Epithelial cell of esophagus (primary cell): ENCODE data around the gene NTNG1.

Source experiments
- DNase-seq: peaks from one replicate; pipeline ENCODE4 v3.0.0; 2010; ENCODE audit warnings: low read depth
- H3K4me3 ChIP-seq: 2 replicates; pipeline ENCODE4 v1.5.1; 2011; ENCODE audit warnings: mild to moderate bottlenecking, low read length, control low read depth
- TF ChIP-seq, protein P1 (sequence below): IDR thresholded peaks from 2 replicates; pipeline ENCODE4 v1.5.1; 2011; ENCODE audit warnings: low read depth, mild to moderate bottlenecking, low read length, control low read depth, inconsistent platforms; ENCODE audit not compliant: insufficient read depth; ENCODE audit errors: missing control alignments

The NTNG1 gene

DNA sequence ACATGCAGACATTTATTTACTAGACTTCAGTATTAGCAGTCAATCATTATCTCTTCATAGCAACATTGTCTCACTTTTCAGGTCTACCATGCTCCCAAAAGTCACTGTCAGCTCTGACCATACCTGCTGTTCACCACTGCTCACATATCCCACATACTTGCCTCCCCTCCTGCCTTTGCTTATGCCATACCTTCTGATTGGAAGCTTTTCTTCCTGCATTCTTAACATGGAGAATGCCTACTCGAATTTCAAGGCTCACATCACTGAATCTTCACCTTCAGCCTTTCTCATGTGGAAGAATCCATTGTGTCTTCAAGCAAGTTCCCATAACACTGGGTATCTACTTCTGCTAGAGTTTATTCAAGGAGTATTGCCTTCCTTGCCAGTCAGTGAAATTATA is 135.4 kb downstream of the NTNG1 start:
- no peak for DNase-seq
- TF ChIP-seq, protein P1, sequence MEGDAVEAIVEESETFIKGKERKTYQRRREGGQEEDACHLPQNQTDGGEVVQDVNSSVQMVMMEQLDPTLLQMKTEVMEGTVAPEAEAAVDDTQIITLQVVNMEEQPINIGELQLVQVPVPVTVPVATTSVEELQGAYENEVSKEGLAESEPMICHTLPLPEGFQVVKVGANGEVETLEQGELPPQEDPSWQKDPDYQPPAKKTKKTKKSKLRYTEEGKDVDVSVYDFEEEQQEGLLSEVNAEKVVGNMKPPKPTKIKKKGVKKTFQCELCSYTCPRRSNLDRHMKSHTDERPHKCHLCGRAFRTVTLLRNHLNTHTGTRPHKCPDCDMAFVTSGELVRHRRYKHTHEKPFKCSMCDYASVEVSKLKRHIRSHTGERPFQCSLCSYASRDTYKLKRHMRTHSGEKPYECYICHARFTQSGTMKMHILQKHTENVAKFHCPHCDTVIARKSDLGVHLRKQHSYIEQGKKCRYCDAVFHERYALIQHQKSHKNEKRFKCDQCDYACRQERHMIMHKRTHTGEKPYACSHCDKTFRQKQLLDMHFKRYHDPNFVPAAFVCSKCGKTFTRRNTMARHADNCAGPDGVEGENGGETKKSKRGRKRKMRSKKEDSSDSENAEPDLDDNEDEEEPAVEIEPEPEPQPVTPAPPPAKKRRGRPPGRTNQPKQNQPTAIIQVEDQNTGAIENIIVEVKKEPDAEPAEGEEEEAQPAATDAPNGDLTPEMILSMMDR, result no peak
- no peak overlapping the region for H3K4me3 ChIP-seq

DNA sequence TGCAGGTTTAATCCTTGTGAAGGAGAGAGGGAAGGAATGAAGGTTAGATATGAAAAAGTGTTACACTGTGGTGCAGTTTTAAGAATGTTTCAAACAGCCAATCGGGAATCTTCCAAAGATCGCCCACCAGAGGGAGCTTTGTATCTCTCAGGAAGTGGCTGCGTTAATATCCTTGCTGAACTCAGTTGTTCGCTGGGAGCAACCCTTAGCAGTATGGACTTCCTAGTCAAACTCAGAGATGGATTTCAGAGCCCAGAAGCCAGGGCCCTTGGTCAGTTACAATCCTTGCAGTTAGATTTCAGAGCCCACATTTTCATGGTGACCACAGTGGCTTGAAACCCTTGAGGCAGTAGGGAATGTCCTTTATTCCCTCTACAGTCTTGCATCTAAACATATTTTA is 136.2 kb downstream of the NTNG1 start:
- DNase-seq, result peak; percentile 64

GRCh38 chr1:107286125-107286524 is 145.3 kb downstream of the NTNG1 start:
- TF ChIP-seq, protein P1, result no peak
- H3K4me3 ChIP-seq, result no peak overlapping the region
- DNase-seq, result no peak

More for the DNA sequence above, 136.2 kb downstream of the NTNG1 start:
- H3K4me3 ChIP-seq, result no peak overlapping the region
- TF ChIP-seq, protein P1, result peak; percentile 69

DNA sequence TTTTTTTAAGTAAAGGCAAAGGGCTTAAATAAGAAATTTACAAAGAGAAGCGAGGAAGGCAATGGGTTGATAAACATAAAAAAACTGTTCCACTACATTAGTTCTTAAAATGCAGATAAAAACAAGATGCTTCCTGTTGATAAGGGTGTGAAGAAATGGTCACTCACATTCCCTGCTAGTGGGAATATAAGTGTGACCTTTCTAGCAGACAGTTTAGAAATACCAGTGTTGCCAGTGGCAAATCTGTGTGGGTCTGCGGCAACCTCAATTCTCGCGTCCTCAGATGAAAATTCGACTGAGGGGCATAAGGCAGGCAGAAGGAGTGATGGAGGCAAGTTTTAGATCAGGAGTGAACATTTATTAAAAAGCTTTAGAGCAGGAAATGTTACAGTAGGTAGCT is 151.1 kb downstream of the NTNG1 start:
- DNase-seq, result no peak
- TF ChIP-seq, protein P1, result no peak
- no peak overlapping the region for H3K4me3 ChIP-seq

DNA sequence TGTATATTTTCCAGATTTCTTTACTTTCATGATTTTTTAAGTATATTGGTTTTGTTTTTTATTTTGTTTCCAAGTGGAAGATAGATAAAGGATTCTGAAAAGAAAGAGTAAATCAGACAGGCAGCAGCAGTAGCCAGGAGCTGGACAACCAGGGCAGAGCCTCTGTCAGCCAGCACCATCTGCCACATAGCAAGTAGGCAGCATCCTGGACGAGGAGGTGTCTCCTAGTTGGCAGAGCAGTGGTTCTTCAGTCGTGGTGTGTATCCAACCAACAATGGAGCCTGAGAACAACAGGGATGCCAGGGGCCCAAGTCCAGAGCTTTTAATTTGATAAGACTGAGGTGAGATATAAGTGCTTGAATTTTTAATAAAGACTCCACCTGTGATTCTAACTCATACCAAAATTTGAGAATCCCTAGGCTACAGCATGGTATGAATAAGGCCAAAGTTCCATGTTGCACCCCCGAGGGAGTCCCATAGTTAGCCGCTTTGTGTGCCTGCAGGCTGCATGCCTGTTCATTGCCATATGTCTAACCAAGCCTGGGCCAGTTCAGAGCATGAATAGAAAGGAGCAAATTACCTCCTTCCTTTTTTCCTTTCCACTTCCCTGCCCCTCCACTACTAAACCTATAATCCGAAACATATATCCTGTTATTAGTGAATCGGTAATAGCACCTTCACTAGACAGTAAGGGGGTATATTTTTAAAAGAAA is 153.2 kb downstream of the NTNG1 start:
- no peak overlapping the region for H3K4me3 ChIP-seq
- TF ChIP-seq, protein P1, result no peak
- DNase-seq, result no peak

GRCh38 chr1:107294686-107295085 is 153.8 kb downstream of the NTNG1 start:
- TF ChIP-seq, protein P1, result no peak
- no peak overlapping the region for H3K4me3 ChIP-seq
- no peak for DNase-seq

DNA sequence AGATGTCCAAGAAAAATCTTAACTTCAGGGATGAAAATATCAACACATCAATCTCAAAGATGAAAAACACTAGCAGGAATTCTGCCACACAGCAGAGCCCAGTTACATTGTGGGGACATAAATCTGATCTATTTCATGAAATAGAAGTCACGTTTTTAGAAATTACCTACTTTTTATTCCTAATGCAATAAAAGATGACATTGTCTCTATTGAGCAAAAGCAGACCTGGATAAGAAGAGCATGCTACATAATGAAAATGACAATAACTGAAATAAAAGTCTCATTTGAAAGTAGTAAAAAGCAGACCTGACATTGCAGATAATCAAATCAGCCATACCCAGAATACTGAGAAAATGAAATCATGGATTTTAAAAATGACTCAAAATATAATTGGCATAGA is 156.8 kb downstream of the NTNG1 start:
- no peak overlapping the region for H3K4me3 ChIP-seq
- DNase-seq, result no peak
- TF ChIP-seq, protein P1, result no peak
